ENCODE measurements around the gene ACSL1. TPM values are rescaled to one million over a fixed set of nuclear protein-coding genes. Genes with fewer than 3 reads are reported as not detected.

ACSL1 gene
- total RNA-seq, 1 donor from 2014 or later, result 6.4 TPM

- Mint-ChIP-seq H3K9me3 (ENCODE audit: low read depth) (no peaks in the 10 kb centered on the region), H3K27me3 (peaks cover 32% of the 10 kb centered on the region), H3K36me3 (ENCODE audit: insufficient read depth) (no peaks in the 10 kb centered on the region), H3K4me1 (ENCODE audit: low read depth) (no peaks in the 10 kb centered on the region), H3K27ac (no peak overlapping the region), H3K4me3 (ENCODE audit: low read depth) (no peak overlapping the region)
- no peak for DNase-seq (ENCODE audit: low spot score, unreplicated experiment)
- TF ChIP-seq, protein P1, sequence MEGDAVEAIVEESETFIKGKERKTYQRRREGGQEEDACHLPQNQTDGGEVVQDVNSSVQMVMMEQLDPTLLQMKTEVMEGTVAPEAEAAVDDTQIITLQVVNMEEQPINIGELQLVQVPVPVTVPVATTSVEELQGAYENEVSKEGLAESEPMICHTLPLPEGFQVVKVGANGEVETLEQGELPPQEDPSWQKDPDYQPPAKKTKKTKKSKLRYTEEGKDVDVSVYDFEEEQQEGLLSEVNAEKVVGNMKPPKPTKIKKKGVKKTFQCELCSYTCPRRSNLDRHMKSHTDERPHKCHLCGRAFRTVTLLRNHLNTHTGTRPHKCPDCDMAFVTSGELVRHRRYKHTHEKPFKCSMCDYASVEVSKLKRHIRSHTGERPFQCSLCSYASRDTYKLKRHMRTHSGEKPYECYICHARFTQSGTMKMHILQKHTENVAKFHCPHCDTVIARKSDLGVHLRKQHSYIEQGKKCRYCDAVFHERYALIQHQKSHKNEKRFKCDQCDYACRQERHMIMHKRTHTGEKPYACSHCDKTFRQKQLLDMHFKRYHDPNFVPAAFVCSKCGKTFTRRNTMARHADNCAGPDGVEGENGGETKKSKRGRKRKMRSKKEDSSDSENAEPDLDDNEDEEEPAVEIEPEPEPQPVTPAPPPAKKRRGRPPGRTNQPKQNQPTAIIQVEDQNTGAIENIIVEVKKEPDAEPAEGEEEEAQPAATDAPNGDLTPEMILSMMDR (IDR thresholded peaks at IDR 0.05; ENCODE audit: unreplicated experiment), result no peak
Observed at GRCh38 chr4:184849185-184849584, 23.4 kb upstream of the ACSL1 start.

DNA sequence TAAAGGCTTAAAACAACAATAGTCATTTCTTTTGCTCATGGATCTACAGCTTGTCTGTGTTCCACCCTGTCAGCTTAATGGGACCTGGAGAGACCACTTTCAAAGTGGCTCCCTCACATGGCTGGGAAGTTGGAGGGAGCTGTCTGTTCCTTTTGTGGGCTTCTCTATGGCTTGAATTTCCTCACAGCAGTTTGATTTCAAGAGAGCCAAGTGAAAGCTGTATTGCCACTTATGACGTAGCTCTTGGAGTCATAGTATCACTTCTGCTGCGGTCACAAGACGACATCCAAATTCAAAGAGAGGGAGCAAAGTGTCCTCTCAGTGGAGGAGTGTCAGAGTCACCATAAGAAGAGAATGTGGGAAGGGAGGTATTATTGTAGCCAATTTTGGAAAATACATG lies 22.7 kb upstream of the ACSL1 start:
- H3K27me3 Mint-ChIP-seq, result peaks cover 37% of the 10 kb centered on the region
- H3K27ac Mint-ChIP-seq, result no peak overlapping the region
- DNase-seq (ENCODE audit: low spot score, unreplicated experiment), result no peak
- TF ChIP-seq, protein P1 (IDR thresholded peaks at IDR 0.05; ENCODE audit: unreplicated experiment), result no peak
- H3K36me3 Mint-ChIP-seq (ENCODE audit: insufficient read depth), result no peaks in the 10 kb centered on the region
- H3K4me3 Mint-ChIP-seq (ENCODE audit: low read depth), result no peak overlapping the region
- no peaks in the 10 kb centered on the region for H3K9me3 Mint-ChIP-seq (ENCODE audit: low read depth)
- no peaks in the 10 kb centered on the region for H3K4me1 Mint-ChIP-seq (ENCODE audit: low read depth)

DNA sequence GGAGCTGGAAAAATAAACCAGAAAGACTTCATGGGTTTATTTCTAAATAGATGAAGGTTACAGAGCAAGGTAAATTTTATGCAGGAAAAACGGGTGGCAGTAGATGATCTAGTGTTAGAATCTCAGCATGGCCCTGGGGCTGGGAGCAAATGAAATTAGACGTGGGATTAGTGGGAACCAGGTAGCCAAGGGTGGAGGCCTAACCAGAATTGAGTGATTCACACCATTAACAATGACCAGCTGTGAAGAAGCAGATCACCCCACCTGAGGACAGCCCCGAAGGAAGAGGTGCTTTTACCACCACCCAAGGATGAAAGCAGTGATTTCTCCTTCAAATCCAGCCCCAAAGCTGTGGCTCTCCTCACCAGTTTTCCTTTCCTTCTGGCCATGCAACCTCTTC lies 20.8 kb upstream of the ACSL1 start:
- Mint-ChIP-seq H3K27ac (no peak overlapping the region), H3K27me3 (peaks cover 54% of the 10 kb centered on the region), H3K4me1 (ENCODE audit: low read depth) (no peaks in the 10 kb centered on the region), H3K4me3 (ENCODE audit: low read depth) (no peak overlapping the region), H3K9me3 (ENCODE audit: low read depth) (no peaks in the 10 kb centered on the region), H3K36me3 (ENCODE audit: insufficient read depth) (no peaks in the 10 kb centered on the region)
- DNase-seq (ENCODE audit: low spot score, unreplicated experiment), result no peak
- TF ChIP-seq, protein P1 (IDR thresholded peaks at IDR 0.05; ENCODE audit: unreplicated experiment), result no peak

GRCh38 chr4:184845367-184846021 lies 19.7 kb upstream of the ACSL1 start:
- Mint-ChIP-seq H3K4me3 (ENCODE audit: low read depth) (no peak overlapping the region), H3K36me3 (ENCODE audit: insufficient read depth) (no peaks in the 10 kb centered on the region), H3K27me3 (peaks cover 65% of the 10 kb centered on the region), H3K27ac (no peak overlapping the region), H3K4me1 (ENCODE audit: low read depth) (no peaks in the 10 kb centered on the region), H3K9me3 (ENCODE audit: low read depth) (no peaks in the 10 kb centered on the region)
- no peak for DNase-seq (ENCODE audit: low spot score, unreplicated experiment)
- TF ChIP-seq, protein P1 (IDR thresholded peaks at IDR 0.05; ENCODE audit: unreplicated experiment), result no peak

DNA sequence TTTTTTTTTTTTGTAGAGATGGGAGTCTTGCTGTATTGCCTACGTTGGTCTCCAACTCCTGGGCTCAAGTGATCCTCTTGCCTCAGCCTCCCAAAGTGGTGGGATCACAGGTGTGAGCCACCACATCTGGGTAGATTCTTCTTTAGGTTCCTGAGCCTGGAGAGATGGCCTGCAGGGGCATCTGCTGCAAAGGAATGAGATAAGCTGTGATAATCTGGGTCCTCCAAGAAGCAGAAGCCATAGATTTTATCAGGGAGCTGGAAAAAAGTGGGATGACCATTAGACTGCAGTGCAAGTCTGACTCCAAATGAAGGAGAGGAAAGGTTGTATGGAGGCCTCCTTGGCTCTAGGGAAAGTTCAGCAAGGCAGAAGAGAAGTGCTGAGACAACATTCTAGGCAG lies 19.0 kb upstream of the ACSL1 start:
- Mint-ChIP-seq H3K36me3 (ENCODE audit: insufficient read depth) (no peaks in the 10 kb centered on the region), H3K4me3 (ENCODE audit: low read depth) (no peak overlapping the region), H3K27me3 (peaks cover 61% of the 10 kb centered on the region), H3K27ac (no peak overlapping the region), H3K4me1 (ENCODE audit: low read depth) (no peaks in the 10 kb centered on the region), H3K9me3 (ENCODE audit: low read depth) (no peaks in the 10 kb centered on the region)
- no peak for DNase-seq (ENCODE audit: low spot score, unreplicated experiment)
- TF ChIP-seq, protein P1 (IDR thresholded peaks at IDR 0.05; ENCODE audit: unreplicated experiment), result no peak
